Measurements from ENCODE around the gene CNOT11. TPM values are rescaled to one million over a fixed set of nuclear protein-coding genes. Genes with fewer than 3 reads are reported as not detected.
A peak's percentile ranks its signal among the peaks of the same experiment; 100 is the strongest.
"Not testable (repeated sequence)": the region's sequence is repeated elsewhere in the genome, so short reads cannot be mapped to it uniquely, and the experiment has no call there.

The CNOT11 gene
- total RNA-seq, 1 donor from 2014 or later = 29.3 TPM

GRCh38 chr2:101234169-101234938 lies 18.3 kb upstream of the CNOT11 start:
- ATAC-seq (no peak), DNase-seq (no peak)
- H3K4me1 ChIP-seq = no peaks in the 10 kb centered on the region
- TF ChIP-seq CTCF (IDR thresholded peaks at IDR 0.05) = no peak
- H3K27me3 ChIP-seq (ENCODE audit: low read depth) = no peaks in the 10 kb centered on the region
- intact Hi-C loops (cut with DNase I) = no loop called here
- H3K9me3 ChIP-seq = no peaks in the 10 kb centered on the region
- H3K36me3 ChIP-seq = no peaks in the 10 kb centered on the region
- H3K4me3 ChIP-seq = no peak overlapping the region
- no peak overlapping the region for H3K27ac ChIP-seq

GRCh38 chr2:101235956-101236355 lies 16.7 kb upstream of the CNOT11 start:
- H3K27ac ChIP-seq; H3K4me3 ChIP-seq; intact Hi-C loops (cut with DNase I); H3K9me3 ChIP-seq; H3K27me3 ChIP-seq (ENCODE audit: low read depth); H3K4me1 ChIP-seq; H3K36me3 ChIP-seq; DNase-seq; ATAC-seq: not testable (repeated sequence)

- H3K27ac ChIP-seq; intact Hi-C loops (cut with DNase I); H3K4me1 ChIP-seq; H3K4me3 ChIP-seq; H3K9me3 ChIP-seq; ATAC-seq; H3K27me3 ChIP-seq (ENCODE audit: low read depth); H3K36me3 ChIP-seq; DNase-seq: not testable (repeated sequence)
Observed at GRCh38 chr2:101237944-101238343, 14.7 kb upstream of the CNOT11 start.

- intact Hi-C loops (cut with DNase I) = no loop called here
- TF ChIP-seq CTCF (IDR thresholded peaks at IDR 0.05) = no peak
- no peaks in the 10 kb centered on the region for H3K4me1 ChIP-seq
- no peak overlapping the region for H3K4me3 ChIP-seq
- peak overlapping the region; percentile 82 for H3K27ac ChIP-seq
- ATAC-seq (peak; percentile 62 to 90), DNase-seq (peak; percentile 62)
- H3K9me3 ChIP-seq = no peaks in the 10 kb centered on the region
- H3K27me3 ChIP-seq (ENCODE audit: low read depth) = no peaks in the 10 kb centered on the region
- H3K36me3 ChIP-seq = no peaks in the 10 kb centered on the region
Observed at GRCh38 chr2:101238930-101239759, 13.5 kb upstream of the CNOT11 start.

GRCh38 chr2:101239760-101240118 lies 12.9 kb upstream of the CNOT11 start:
- DNase-seq; H3K9me3 ChIP-seq; ATAC-seq; H3K36me3 ChIP-seq; intact Hi-C loops (cut with DNase I); H3K4me1 ChIP-seq; H3K4me3 ChIP-seq; H3K27me3 ChIP-seq (ENCODE audit: low read depth): not testable (repeated sequence)
- H3K27ac ChIP-seq = peak overlapping the region; percentile 82

GRCh38 chr2:101240694-101241093 lies 12.0 kb upstream of the CNOT11 start:
- H3K9me3 ChIP-seq; H3K27me3 ChIP-seq (ENCODE audit: low read depth); H3K4me3 ChIP-seq; intact Hi-C loops (cut with DNase I); DNase-seq; ATAC-seq; H3K4me1 ChIP-seq; H3K36me3 ChIP-seq: not testable (repeated sequence)
- H3K27ac ChIP-seq = peak overlapping the region; percentile 82
- TF ChIP-seq CTCF (IDR thresholded peaks at IDR 0.05) = peak; percentile 48

- no peak for TF ChIP-seq CTCF (IDR thresholded peaks at IDR 0.05)
Observed at GRCh38 chr2:101241158-101241557, 11.5 kb upstream of the CNOT11 start.

GRCh38 chr2:101244373-101244772 lies 8.3 kb upstream of the CNOT11 start:
- H3K27me3 ChIP-seq (ENCODE audit: low read depth); H3K4me1 ChIP-seq; H3K4me3 ChIP-seq; DNase-seq; H3K27ac ChIP-seq; intact Hi-C loops (cut with DNase I); H3K9me3 ChIP-seq; H3K36me3 ChIP-seq; ATAC-seq: not testable (repeated sequence)

More at GRCh38 chr2:101241158-101241557, 11.5 kb upstream of the CNOT11 start:
- Histone ChIP-seq H3K4me1 (no peaks in the 10 kb centered on the region), H3K36me3 (no peaks in the 10 kb centered on the region), H3K9me3 (no peaks in the 10 kb centered on the region), H3K4me3 (no peak overlapping the region), H3K27me3 (ENCODE audit: low read depth) (no peaks in the 10 kb centered on the region), H3K27ac (no peak overlapping the region)
- DNase-seq (no peak), ATAC-seq (no peak)
- intact Hi-C loops (cut with DNase I) = no loop called here

- H3K4me1 ChIP-seq; H3K4me3 ChIP-seq; H3K36me3 ChIP-seq; DNase-seq; ATAC-seq; intact Hi-C loops (cut with DNase I); H3K9me3 ChIP-seq; H3K27ac ChIP-seq; H3K27me3 ChIP-seq (ENCODE audit: low read depth): not testable (repeated sequence)
Observed at GRCh38 chr2:101244899-101245298, 7.8 kb upstream of the CNOT11 start.
